ENCODE data around the gene KIAA1586.
"Not testable (repeated sequence)": the region's sequence is repeated elsewhere in the genome, so short reads cannot be mapped to it uniquely, and the experiment has no call there.

DNA sequence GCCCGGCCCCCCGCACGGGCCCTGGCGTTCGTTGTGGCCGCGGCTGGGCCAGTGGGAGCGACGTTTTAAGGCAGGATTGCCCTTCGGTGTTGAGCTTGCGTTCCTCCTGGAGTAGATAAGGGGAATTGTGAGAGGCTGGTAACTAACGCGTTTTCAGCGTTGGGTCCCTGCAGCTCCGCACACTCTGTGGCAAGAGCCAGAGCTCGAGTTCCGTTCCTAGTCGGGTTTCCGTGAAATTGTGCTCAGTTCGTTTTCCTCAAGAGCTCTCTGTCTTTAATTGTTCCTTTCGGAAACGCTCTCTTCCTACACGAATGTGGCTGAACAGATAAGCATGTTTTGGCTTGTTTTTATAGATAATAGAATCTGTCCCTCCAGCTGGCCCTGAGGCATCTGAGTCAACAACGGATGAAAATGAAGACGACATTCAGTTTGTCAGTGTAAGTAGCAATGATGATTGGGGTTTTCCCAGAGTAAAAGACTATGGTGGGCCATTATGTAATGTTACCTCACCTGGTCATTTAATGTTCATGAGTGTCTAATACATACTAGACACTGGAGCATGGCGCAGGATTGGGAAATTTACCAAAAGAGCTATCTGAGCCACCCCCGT, 44.1 kb downstream of the KIAA1586 start:
- TF ChIP-seq, protein P1, sequence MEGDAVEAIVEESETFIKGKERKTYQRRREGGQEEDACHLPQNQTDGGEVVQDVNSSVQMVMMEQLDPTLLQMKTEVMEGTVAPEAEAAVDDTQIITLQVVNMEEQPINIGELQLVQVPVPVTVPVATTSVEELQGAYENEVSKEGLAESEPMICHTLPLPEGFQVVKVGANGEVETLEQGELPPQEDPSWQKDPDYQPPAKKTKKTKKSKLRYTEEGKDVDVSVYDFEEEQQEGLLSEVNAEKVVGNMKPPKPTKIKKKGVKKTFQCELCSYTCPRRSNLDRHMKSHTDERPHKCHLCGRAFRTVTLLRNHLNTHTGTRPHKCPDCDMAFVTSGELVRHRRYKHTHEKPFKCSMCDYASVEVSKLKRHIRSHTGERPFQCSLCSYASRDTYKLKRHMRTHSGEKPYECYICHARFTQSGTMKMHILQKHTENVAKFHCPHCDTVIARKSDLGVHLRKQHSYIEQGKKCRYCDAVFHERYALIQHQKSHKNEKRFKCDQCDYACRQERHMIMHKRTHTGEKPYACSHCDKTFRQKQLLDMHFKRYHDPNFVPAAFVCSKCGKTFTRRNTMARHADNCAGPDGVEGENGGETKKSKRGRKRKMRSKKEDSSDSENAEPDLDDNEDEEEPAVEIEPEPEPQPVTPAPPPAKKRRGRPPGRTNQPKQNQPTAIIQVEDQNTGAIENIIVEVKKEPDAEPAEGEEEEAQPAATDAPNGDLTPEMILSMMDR (IDR thresholded peaks at IDR 0.05; ENCODE audit: poor library complexity) = not testable (repeated sequence)
- not testable (repeated sequence) for TF ChIP-seq EZH2 (IDR thresholded peaks at IDR 0.05; ENCODE audit: borderline replicate concordance); EZH2phosphoT487 (IDR thresholded peaks at IDR 0.05; ENCODE audit: low read depth, severe bottlenecking, unreplicated experiment)
